WERI-Rb-1 (cell line): ENCODE measurements around the gene ZMYND8.
"Not testable (repeated sequence)": the region's sequence is repeated elsewhere in the genome, so short reads cannot be mapped to it uniquely, and the experiment has no call there.

Experiments used
- DNase-seq: peaks from one replicate; pipeline ENCODE4 v3.0.0-alpha.2; 2020
- H3K27ac ChIP-seq: fragments of 250-450 bp; sonication (Bioruptor Pico); 2 replicates; pipeline ENCODE4 v1.5.1; 2020; ENCODE audit warnings: mild to moderate bottlenecking, moderate library complexity
- H3K27me3 ChIP-seq: fragments of 250-450 bp; sonication (Bioruptor Pico); 2 replicates; pipeline ENCODE4 v1.5.1; 2021; ENCODE audit warnings: mild to moderate bottlenecking, low read depth, moderate library complexity; ENCODE audit not compliant: insufficient read depth, severe bottlenecking
- H3K36me3 ChIP-seq: fragments of 250-450 bp; sonication (Bioruptor Pico); 2 replicates; pipeline ENCODE4 v1.5.1; 2020; ENCODE audit warnings: mild to moderate bottlenecking, moderate library complexity
- H3K4me3 ChIP-seq: 2 replicates; pipeline ENCODE4 v1.5.1; 2011; ENCODE audit warnings: low read depth, mild to moderate bottlenecking, control low read depth, low read length
- H3K9me3 ChIP-seq: fragments of 250-450 bp; sonication (Bioruptor Pico); 2 replicates; pipeline ENCODE4 v1.5.1; 2021; ENCODE audit warnings: mild to moderate bottlenecking, moderate library complexity; ENCODE audit not compliant: severe bottlenecking
- CTCF ChIP-seq: IDR thresholded peaks from 2 replicates; pipeline ENCODE4 v1.5.1; 2011; ENCODE audit warnings: low read depth, mild to moderate bottlenecking, control low read depth, inconsistent platforms, low read length

Gene ZMYND8

DNA sequence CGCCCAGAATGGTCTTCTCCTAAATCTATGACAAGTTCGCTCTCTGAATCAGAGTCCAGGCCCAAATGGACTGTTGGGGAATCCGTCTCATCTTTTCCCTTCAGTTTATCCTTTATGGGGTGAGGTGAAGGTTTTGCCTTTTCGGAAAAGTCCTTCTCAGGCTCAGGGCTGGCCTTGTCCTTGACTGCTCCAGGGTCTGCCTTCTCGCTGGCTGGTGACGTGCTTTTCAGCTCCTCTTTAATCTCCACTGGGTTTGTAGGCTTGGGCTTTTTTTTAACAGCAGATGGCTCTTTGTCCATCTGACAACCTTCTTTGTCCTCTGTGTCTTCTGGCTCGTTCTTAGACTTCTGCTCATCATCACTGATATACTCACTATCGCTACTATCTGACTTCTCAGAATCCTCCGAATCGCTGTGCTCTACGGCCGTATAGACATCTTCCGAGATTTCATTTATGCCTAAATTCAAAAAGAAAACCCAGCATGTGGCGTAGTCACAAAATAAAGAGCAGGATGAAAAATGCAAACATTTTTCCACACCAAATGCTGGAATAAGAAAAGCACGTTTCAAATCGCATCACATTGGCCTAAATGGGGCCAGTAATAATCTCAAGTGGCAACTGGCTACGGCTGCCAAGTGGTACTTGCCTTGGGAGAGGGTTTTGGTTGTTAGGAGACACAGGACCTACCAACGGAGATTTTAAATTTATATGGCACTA, 110.3 kb downstream of the ZMYND8 start:
- H3K9me3 ChIP-seq: no peaks in the 10 kb centered on the region
- H3K4me3 ChIP-seq: no peak overlapping the region
- peaks cover 56% of the 10 kb centered on the region for H3K36me3 ChIP-seq
- TF ChIP-seq CTCF: no peak
- H3K27ac ChIP-seq: peak overlapping the region; percentile 87
- peak; percentile 81 for DNase-seq
- H3K27me3 ChIP-seq: no peaks in the 10 kb centered on the region

GRCh38 chr20:47245166-47245565, 111.3 kb downstream of the ZMYND8 start:
- H3K9me3 ChIP-seq, H3K4me3 ChIP-seq, H3K27me3 ChIP-seq: not testable (repeated sequence)
- H3K27ac ChIP-seq: peak overlapping the region; percentile 87
- peaks cover 55% of the 10 kb centered on the region for H3K36me3 ChIP-seq
- peak; percentile 78 for DNase-seq

DNA sequence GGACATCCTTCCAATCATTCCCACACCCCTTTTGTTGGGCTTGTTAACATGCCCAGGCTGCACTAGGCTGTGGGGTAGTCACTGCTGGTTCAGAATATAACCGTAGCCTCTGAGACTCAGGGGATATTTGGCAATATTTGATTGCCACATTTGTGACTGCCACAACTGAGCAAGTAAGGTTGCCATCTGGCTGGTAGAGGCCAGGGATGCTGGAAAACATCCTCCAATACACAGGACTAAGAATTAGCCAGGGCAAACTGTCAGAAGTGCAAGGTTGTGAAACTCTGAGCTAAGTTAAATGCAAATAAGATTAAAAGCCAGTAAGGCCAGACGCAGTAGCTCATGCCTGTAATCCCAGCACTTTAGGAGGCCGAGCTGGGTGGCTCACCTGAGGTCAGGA, 112.0 kb downstream of the ZMYND8 start:
- Histone ChIP-seq H3K36me3 (peaks cover 52% of the 10 kb centered on the region), H3K27ac (peak overlapping the region; percentile 87)
- peak; percentile 51 for DNase-seq

DNA sequence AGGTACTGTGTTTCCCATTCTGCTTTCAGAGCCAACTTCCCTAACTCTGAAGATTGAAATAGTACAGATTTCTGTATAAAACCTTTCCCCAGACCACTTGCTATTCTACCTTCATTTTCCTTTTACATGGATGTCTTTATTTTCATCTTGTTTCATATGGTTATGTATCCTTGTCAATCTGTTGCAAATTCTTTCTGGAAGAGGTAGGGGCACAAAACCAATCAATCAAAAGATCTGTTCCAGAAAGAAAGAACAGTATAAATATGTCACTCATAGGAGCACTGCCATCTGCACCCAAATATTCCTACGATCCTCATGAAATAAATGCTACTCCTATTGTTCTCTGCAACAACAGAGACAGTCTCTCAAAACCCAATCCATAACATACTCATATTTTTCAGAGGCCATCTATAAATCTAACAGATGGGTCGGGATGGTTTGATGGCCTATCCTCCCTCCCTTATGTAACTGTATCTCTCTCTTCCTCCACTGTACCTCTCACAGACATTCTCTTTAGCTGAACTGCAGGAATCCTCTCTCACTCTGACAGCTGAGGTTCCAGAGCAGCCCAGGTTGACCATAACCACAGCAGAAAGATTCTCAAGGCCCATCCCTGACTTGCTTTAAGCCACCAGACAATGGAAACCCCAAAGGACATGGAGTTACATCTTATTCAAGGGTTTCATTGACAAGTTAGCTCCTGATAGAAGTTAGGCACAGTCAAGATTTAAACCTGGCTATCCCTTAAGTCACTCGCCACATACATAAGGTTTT, 112.8 kb downstream of the ZMYND8 start:
- DNase-seq: no peak
- Histone ChIP-seq H3K36me3 (peaks cover 52% of the 10 kb centered on the region), H3K9me3 (no peaks in the 10 kb centered on the region), H3K27me3 (no peaks in the 10 kb centered on the region), H3K27ac (peak overlapping the region; percentile 87), H3K4me3 (no peak overlapping the region)
- no peak for TF ChIP-seq CTCF

More for the DNA sequence above, 112.0 kb downstream of the ZMYND8 start:
- no peaks in the 10 kb centered on the region for H3K9me3 ChIP-seq
- no peaks in the 10 kb centered on the region for H3K27me3 ChIP-seq
- H3K4me3 ChIP-seq: no peak overlapping the region
- TF ChIP-seq CTCF: no peak

- H3K4me3 ChIP-seq: peak overlapping the region; percentile 22
- peak overlapping the region; percentile 87 for H3K27ac ChIP-seq
- TF ChIP-seq CTCF: no peak
- H3K9me3 ChIP-seq: no peaks in the 10 kb centered on the region
- H3K36me3 ChIP-seq: peaks cover 51% of the 10 kb centered on the region
- no peaks in the 10 kb centered on the region for H3K27me3 ChIP-seq
- no peak for DNase-seq
Observed at GRCh38 chr20:47243003-47243402, 113.5 kb downstream of the ZMYND8 start.

DNA sequence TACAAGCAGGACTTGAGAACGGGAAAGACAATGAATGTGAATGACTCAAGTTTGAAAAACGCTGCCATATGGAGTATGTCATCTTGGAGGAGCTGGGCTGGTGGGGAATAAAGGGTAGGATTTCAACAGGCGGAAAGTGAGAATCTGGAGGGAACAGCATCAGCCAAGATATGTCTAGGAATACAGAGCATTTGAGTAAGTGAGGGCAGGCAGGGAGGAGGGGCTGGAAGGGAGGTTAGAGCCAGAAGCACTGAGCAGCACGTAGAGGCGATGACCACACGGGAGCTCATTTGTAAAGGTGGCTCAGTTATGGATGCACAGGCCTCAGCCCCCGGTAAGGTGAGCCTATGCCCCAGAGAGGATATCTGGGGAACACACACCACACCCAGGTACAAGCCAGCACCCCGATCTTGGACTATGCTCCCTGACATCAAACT, 115.1 kb downstream of the ZMYND8 start:
- TF ChIP-seq CTCF: no peak

DNA sequence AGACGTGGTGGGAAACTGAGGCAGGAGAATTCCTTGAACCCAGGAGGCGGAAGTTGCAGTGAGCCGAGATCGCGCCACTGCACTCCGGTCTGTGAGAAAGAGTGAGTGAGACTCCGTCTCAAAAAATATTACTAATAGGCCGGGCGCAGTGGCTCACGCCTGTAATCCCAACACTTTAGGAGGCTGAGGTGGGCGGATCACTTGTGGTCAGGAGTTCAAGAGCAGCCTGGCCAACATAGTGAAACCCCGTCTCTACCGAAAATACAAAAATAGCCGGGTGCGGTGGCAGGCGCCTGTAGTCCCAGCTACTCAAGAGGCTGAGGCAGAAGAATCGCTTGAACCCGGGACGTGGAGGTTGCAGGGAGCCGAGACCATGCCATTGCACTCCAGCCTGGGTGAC, 116.4 kb downstream of the ZMYND8 start:
- H3K27ac ChIP-seq, DNase-seq: not testable (repeated sequence)
- H3K36me3 ChIP-seq: peaks cover 52% of the 10 kb centered on the region

More for the DNA sequence above, 115.1 kb downstream of the ZMYND8 start:
- Histone ChIP-seq H3K9me3 (no peaks in the 10 kb centered on the region), H3K27ac (peak overlapping the region; percentile 87), H3K4me3 (no peak overlapping the region), H3K36me3 (peaks cover 48% of the 10 kb centered on the region), H3K27me3 (no peaks in the 10 kb centered on the region)
- no peak for DNase-seq

More for the DNA sequence above, 116.4 kb downstream of the ZMYND8 start:
- H3K9me3 ChIP-seq, H3K4me3 ChIP-seq, H3K27me3 ChIP-seq: not testable (repeated sequence)
